Effector CD8-positive, alpha-beta T cell (primary cell): ENCODE measurements around the gene ZNF212.
A peak's percentile ranks its signal among the peaks of the same experiment; 100 is the strongest.
"Not testable (repeated sequence)": the region's sequence is repeated elsewhere in the genome, so short reads cannot be mapped to it uniquely, and the experiment has no call there.

Experiments
- DNase-seq: peaks from one replicate; lab custom pipeline; 2025; lab: John Stamatoyannopoulos, UW

Gene ZNF212

DNA sequence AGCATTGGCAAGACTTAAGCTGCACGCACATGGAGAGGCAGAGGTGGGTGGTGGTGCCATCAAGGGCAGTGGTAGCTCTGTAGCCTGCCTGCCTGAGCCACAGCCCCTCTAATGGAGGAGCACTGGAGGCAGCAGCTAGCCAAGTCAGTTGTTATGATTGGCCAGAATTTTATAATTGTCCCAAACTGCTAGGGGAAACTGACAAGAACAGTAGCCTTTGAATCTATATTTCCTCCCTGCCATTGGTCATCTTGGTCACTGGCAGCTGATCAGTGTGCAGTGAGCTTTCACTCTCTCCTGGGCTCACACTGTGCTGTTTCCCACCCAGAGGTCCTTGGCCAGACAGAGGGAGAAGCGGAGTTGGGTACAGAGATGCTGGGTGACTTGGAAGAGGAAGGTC, 12.9 kb downstream of the ZNF212 start:
- no peak for DNase-seq

GRCh38 chr7:149253665-149254064, 14.2 kb downstream of the ZNF212 start:
- no peak for DNase-seq

DNA sequence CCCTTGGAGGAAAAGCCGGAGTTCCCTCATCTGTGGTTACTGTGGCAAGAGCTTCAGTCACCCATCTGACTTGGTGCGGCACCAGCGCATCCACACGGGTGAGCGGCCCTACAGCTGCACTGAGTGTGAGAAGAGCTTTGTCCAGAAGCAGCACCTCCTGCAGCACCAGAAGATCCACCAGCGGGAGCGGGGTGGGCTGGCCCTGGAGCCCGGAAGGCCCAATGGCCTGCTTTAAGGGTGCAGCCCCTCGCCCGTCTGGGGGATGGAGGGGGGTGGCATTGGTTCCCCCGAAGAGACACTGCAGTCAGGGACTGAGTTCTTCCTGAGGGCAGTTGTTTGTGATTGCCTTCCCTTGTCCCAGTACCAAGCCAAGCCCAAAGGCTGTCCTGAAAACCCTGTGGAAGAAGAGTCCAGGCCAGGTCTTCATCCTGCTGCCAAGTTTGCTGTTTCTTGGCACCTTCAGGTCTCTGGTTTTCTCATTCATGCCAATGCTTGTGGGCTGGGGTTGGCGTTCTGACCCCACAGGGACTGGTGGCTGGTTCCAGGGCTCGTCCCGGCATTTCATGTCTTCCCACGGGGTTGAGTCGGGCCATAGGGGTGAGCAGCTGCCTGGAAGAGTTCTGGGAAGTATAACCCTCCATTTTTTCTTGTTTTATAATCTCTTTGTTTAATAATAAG, 14.9 kb downstream of the ZNF212 start:
- no peak for DNase-seq

DNA sequence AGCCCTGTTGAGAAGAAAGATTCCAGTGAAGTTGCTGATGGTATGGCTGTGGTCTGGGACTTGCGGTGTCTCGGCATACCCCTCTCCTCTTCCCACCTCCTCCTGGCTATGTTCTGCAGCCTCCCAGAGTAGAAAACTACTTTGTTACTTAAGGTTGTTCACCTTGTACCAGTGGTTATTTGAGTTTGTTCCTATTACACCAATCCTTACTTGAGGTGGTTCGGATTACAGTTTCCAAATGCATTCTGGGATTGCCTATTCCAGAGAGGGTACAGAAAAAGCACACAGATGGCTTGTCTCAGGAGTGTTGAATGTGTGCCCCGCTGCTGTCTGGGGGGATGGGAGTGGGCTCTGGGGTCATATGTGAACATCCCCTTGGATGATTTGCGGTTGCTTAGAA, 15.7 kb downstream of the ZNF212 start:
- DNase-seq: no peak

DNA sequence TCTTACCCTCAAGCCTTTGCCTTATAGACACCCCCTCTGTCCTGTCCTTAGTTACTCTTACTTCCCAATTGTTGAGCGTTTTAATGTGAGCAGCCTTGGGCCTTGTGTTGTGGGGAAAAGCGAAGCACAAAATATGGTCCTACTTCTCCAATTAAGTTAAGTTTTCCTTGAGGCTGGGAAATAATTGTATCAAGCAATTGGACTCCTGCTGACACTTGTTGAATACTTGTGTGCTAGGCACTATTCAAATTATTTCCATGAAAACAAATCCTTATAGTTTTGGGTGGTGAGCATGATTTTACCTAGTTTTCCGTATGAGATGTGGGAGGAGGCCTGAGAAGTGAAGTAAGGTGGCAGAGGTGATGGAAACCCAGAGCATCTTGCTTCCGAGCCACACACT, 17.1 kb downstream of the ZNF212 start:
- DNase-seq: no peak

GRCh38 chr7:149257146-149257545, 17.7 kb downstream of the ZNF212 start:
- DNase-seq: no peak

- no peak for DNase-seq
Measured at GRCh38 chr7:149261316-149261828, 21.9 kb downstream of the ZNF212 start.

DNA sequence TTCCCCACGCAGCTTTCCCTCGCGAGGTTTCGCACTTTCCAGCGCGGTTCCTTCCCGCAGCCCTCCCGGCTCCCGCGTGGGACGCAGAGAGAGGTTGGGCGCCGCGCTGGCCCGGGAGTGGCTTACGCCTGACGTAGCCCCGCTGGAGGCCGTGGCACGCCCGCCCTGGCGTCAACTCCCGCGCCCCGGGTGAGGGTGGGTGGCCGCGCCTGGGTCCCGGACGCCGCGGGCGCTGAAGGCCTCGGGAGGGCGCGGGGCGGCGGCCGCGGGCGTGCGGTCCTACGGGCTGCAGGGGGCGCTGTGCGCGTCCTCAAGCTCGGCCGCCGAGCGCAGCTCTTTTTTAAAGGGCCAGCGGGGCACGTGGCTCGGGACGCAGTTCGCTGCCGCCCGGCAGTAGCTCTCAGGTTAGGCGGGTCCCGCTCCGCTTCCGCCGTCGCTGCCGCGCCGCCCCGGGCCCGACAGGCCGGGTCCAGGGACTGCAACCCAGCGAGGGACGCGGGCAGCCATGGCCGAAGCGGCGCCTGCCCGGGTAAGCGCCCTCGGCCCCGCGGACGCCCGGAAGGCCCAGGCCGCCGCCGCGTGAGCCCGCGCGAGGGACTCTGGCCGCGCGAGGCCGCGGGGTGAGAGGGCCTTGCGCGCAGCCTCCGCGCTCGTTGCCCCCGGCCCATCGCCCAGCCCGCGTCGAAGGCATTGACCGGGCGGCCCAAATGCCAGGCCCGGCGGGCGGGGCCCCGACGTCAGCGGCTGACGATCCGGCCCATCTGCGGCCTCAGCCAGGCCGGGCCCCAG, 22.6 kb downstream of the ZNF212 start, which contains the start of gene ZNF783:
Gene ZNF783 (plus strand): TSS at position 368 of the 789 bp plus-strand sequence. CDS start 138 bp downstream, at position 506.
- peak; percentile 77 for DNase-seq

DNA sequence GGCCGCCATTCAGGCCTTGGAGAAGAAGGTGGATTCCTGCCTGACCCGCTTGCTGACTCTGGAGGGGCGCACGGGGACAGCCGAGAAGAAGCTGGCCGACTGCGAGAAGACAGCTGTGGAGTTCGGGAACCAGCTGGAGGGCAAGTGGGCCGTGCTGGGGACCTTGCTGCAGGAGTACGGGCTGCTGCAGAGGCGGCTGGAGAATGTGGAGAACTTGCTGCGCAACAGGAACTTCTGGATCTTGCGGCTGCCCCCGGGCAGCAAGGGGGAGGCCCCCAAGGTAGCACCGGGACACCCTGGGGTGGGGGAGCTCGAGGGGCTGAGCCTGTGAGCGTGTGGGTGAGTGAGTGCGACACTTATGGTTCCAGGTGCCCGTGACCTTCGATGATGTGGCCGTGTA, 27.0 kb downstream of the ZNF212 start:
- no peak for DNase-seq

- DNase-seq: no peak
Measured at GRCh38 chr7:149267733-149268132, 28.3 kb downstream of the ZNF212 start.

GRCh38 chr7:149274424-149274823, 35.0 kb downstream of the ZNF212 start:
- not testable (repeated sequence) for DNase-seq

GRCh38 chr7:149277871-149278270, 38.4 kb downstream of the ZNF212 start:
- no peak for DNase-seq

DNA sequence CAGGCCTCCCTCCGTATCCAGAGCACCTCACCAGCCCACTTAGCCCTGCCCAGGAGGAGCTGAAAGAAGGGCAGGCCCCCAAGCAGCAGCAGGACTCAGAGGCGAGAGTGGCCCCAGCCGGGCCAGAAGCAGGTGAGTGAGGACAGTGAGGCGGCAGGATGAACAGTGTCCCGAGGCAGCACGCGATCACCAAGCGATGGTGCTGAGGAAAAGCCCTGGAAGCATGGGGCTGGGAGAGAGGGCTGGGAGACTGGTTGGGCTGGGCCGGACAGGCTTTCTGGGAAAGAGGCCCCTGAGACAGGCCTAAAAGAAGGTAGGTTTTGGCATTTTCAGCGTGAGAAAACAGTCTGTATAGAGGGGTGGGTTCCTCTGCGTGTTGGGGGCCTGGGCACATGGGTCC, 38.9 kb downstream of the ZNF212 start:
- DNase-seq: no peak

DNA sequence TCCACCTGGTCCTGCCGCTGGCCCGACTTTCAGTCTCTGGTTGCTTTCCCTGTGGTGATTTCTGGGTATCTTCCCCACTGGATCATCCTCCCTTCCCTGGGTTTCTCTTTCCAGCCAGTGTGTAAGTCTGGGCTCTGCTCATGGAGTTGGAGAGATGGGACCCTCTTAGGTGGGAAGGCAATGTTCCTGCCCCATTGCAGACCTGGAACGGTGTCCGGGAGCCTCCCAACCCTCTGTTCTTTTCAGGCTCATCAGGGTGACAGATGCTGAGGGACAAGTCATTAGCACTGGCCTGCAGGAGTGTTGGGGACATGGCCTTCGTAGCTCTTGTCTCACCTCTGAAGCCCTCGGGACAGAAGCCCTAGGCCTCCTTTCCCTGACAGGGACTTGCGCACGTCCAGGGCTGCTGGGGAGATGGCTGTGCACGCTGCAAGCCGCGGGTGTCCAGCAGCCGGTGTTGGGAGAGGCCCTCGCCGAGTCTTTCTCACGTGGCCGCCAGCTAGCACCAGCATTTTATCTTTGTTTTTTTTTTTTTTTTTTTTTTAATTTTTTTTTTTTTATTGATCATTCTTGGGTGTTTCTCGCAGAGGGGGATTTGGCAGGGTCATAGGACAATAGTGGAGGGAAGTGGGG, 39.8 kb downstream of the ZNF212 start:
- no peak for DNase-seq

- DNase-seq: no peak
Measured at GRCh38 chr7:149280151-149280550, 40.7 kb downstream of the ZNF212 start.

DNA sequence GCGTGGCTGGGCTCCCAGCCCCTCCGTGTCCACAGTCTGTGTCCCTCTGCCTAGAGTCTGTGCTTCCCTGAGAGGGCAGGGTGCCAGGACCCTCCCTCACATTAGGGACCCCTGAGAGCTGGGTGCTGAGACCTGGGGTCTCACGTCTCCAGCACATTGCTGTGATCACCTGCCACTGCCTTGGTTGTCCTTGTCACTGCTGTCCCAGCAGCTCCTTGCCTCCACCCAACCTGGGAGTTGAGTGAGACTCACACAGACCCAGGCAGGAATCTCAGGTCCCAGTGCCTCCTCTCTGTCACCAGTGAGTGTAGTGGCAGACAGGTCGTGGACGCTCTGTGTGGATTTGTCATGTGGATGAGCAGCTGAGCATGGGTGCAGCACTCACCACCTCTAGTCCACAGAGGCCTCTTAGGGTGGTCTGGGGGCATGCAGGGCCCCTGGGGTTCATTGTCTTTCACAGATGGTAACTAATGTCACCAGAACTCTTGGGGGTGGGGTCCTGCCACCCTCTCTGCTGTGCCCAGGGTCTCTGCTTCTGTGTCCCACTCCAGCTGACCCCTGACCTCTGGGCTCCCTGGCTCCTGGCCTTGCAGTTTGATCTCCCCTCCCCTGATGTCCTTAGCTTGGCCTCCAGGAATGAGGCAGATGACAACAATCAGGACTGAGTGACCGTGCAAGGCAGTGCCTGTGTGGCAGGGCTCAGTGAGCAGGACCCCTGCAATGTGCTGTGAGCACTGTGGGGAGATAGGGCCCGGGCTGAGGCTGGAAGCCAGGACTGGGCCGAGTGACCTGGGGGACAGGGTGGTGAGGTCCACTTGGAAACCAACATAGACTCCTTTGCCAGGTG, 41.4 kb downstream of the ZNF212 start:
- no peak for DNase-seq

- DNase-seq: no peak
Measured at GRCh38 chr7:149281508-149282330, 42.3 kb downstream of the ZNF212 start.

GRCh38 chr7:149282331-149282655, 42.8 kb downstream of the ZNF212 start:
- DNase-seq: no peak

DNA sequence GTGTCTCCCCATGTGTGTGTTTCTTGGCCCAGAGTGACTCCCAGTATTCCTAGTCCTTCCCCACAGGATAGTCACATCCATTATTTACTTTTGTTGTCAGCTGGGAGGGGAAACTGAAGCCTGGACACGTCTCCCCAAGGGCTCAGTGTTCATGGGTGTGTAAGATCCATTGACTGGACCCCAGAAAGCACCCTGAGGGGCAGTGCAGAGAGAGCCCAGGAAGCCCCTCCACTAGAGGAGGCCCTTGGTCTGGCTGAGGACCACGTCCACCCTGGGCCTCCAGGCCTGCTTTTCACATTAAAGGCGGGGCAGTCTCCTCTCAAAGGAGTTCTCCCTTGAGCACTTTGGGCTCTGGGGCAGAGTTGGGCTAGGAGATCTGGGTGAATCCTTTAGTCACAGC, 43.9 kb downstream of the ZNF212 start:
- no peak for DNase-seq

DNA sequence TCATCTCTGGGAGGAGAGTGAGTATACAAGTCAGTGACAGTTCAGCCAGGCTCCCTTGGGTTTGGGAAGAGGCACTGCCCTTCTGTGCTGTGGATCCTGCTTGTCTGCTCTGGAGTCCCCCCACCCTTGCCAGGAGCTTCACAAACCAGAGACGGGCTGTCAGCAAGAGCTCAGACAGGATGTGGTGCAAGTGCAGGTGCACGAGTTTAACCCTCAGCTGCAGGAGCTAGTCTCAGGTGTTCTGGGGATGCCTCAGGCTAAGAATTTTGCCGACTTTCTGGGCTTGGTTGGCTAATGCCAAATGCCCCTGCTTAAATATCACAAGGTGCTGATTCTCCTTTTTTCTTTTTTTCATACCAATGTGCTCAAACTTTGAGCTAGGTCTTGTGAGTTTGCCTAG, 44.9 kb downstream of the ZNF212 start:
- DNase-seq: peak; percentile 21
